Neuron (in vitro differentiated cells): ENCODE data around the gene C1orf159.
"Not testable (repeated sequence)": the region's sequence is repeated elsewhere in the genome, so short reads cannot be mapped to it uniquely, and the experiment has no call there.

Experiments used
- H2AFZ ChIP-seq: one replicate; pipeline ENCODE4 v1.6.1; 2013; ENCODE audit warnings: low read depth, mild to moderate bottlenecking, inconsistent platforms, low read length, moderate library complexity
- H3K27me3 ChIP-seq: one replicate; pipeline ENCODE4 v1.6.1; 2013; ENCODE audit warnings: low read length; ENCODE audit not compliant: insufficient read depth
- H3K36me3 ChIP-seq: one replicate; pipeline ENCODE4 v1.6.1; 2013; ENCODE audit warnings: low read length; ENCODE audit not compliant: insufficient read depth
- H3K4me1 ChIP-seq: one replicate; pipeline ENCODE4 v1.6.1; 2013; ENCODE audit warnings: low read length; ENCODE audit not compliant: insufficient read depth
- H3K4me3 ChIP-seq: 2 replicates; pipeline ENCODE4 v1.5.1; 2013; ENCODE audit warnings: mild to moderate bottlenecking, low read length, moderate library complexity
- H3K9me3 ChIP-seq: one replicate; pipeline ENCODE4 v1.6.1; 2013; ENCODE audit warnings: low read length

C1orf159 gene

GRCh38 chr1:1157033-1157365 is 41.1 kb upstream of the C1orf159 start:
- Histone ChIP-seq H2AFZ (no peak overlapping the region), H3K36me3 (no peaks in the 10 kb centered on the region), H3K27me3 (no peaks in the 10 kb centered on the region), H3K9me3 (peaks cover 6% of the 10 kb centered on the region), H3K4me1 (no peaks in the 10 kb centered on the region), H3K4me3 (no peak overlapping the region)

- Histone ChIP-seq H2AFZ (no peak overlapping the region), H3K36me3 (no peaks in the 10 kb centered on the region), H3K4me3 (no peak overlapping the region), H3K9me3 (peaks cover 6% of the 10 kb centered on the region), H3K4me1 (no peaks in the 10 kb centered on the region), H3K27me3 (no peaks in the 10 kb centered on the region)
Observed at GRCh38 chr1:1156140-1157032, 40.5 kb upstream of the C1orf159 start.

GRCh38 chr1:1155258-1155657 is 39.4 kb upstream of the C1orf159 start:
- H3K4me1 ChIP-seq, result no peaks in the 10 kb centered on the region
- H3K36me3 ChIP-seq, result no peaks in the 10 kb centered on the region

GRCh38 chr1:1153874-1154273 is 38.0 kb upstream of the C1orf159 start:
- no peak overlapping the region for H2AFZ ChIP-seq
- H3K9me3 ChIP-seq, result peaks cover 6% of the 10 kb centered on the region
- no peaks in the 10 kb centered on the region for H3K4me1 ChIP-seq
- H3K4me3 ChIP-seq, result no peak overlapping the region
- no peaks in the 10 kb centered on the region for H3K36me3 ChIP-seq
- H3K27me3 ChIP-seq, result no peaks in the 10 kb centered on the region

More at GRCh38 chr1:1155258-1155657, 39.4 kb upstream of the C1orf159 start:
- no peak overlapping the region for H2AFZ ChIP-seq
- H3K27me3 ChIP-seq, result no peaks in the 10 kb centered on the region
- H3K9me3 ChIP-seq, result peaks cover 6% of the 10 kb centered on the region
- no peak overlapping the region for H3K4me3 ChIP-seq

- not testable (repeated sequence) for H3K36me3 ChIP-seq, H2AFZ ChIP-seq, H3K27me3 ChIP-seq, H3K9me3 ChIP-seq, H3K4me1 ChIP-seq, H3K4me3 ChIP-seq
Observed at GRCh38 chr1:1153215-1153614, 37.3 kb upstream of the C1orf159 start.

- not testable (repeated sequence) for H3K9me3 ChIP-seq, H3K27me3 ChIP-seq, H3K36me3 ChIP-seq, H3K4me3 ChIP-seq, H2AFZ ChIP-seq, H3K4me1 ChIP-seq
Observed at GRCh38 chr1:1152431-1152830, 36.5 kb upstream of the C1orf159 start.

GRCh38 chr1:1151306-1151705 is 35.4 kb upstream of the C1orf159 start:
- Histone ChIP-seq H2AFZ (no peak overlapping the region), H3K4me3 (no peak overlapping the region), H3K4me1 (no peaks in the 10 kb centered on the region), H3K27me3 (no peaks in the 10 kb centered on the region), H3K9me3 (peaks cover 10% of the 10 kb centered on the region), H3K36me3 (no peaks in the 10 kb centered on the region)

GRCh38 chr1:1150100-1150499 is 34.2 kb upstream of the C1orf159 start:
- H3K27me3 ChIP-seq, result no peaks in the 10 kb centered on the region
- no peaks in the 10 kb centered on the region for H3K4me1 ChIP-seq
- H3K4me3 ChIP-seq, result no peak overlapping the region
- peaks cover 8% of the 10 kb centered on the region for H3K9me3 ChIP-seq
- no peaks in the 10 kb centered on the region for H3K36me3 ChIP-seq
- H2AFZ ChIP-seq, result no peak overlapping the region

- H3K36me3 ChIP-seq, result no peaks in the 10 kb centered on the region
- H3K9me3 ChIP-seq, result peaks cover 8% of the 10 kb centered on the region
- H3K27me3 ChIP-seq, result no peaks in the 10 kb centered on the region
- H3K4me3 ChIP-seq, result no peak overlapping the region
- no peak overlapping the region for H2AFZ ChIP-seq
- H3K4me1 ChIP-seq, result no peaks in the 10 kb centered on the region
Observed at GRCh38 chr1:1149416-1149815, 33.5 kb upstream of the C1orf159 start.

- Histone ChIP-seq H3K4me3 (no peak overlapping the region), H2AFZ (no peak overlapping the region)
Observed at GRCh38 chr1:1148569-1148968, 32.7 kb upstream of the C1orf159 start.

GRCh38 chr1:1148061-1148460 is 32.2 kb upstream of the C1orf159 start:
- H3K9me3 ChIP-seq, result peaks cover 6% of the 10 kb centered on the region
- peaks cover 4% of the 10 kb centered on the region for H3K27me3 ChIP-seq
- H2AFZ ChIP-seq, result no peak overlapping the region
- H3K4me3 ChIP-seq, result no peak overlapping the region
- peaks cover 4% of the 10 kb centered on the region for H3K4me1 ChIP-seq
- H3K36me3 ChIP-seq, result no peaks in the 10 kb centered on the region

More at GRCh38 chr1:1148569-1148968, 32.7 kb upstream of the C1orf159 start:
- Histone ChIP-seq H3K27me3 (no peaks in the 10 kb centered on the region), H3K36me3 (no peaks in the 10 kb centered on the region), H3K9me3 (peaks cover 6% of the 10 kb centered on the region), H3K4me1 (peaks cover 4% of the 10 kb centered on the region)

GRCh38 chr1:1146596-1146995 is 30.7 kb upstream of the C1orf159 start:
- H2AFZ ChIP-seq, result no peak overlapping the region
- peaks cover 4% of the 10 kb centered on the region for H3K4me1 ChIP-seq
- peaks cover 9% of the 10 kb centered on the region for H3K27me3 ChIP-seq
- no peaks in the 10 kb centered on the region for H3K36me3 ChIP-seq
- no peak overlapping the region for H3K4me3 ChIP-seq
- H3K9me3 ChIP-seq, result peaks cover 4% of the 10 kb centered on the region

- Histone ChIP-seq H3K27me3 (peaks cover 9% of the 10 kb centered on the region), H3K4me1 (peaks cover 4% of the 10 kb centered on the region), H3K36me3 (no peaks in the 10 kb centered on the region), H3K4me3 (no peak overlapping the region), H3K9me3 (peaks cover 4% of the 10 kb centered on the region), H2AFZ (no peak overlapping the region)
Observed at GRCh38 chr1:1146026-1146425, 30.1 kb upstream of the C1orf159 start.

GRCh38 chr1:1145547-1145914 is 29.6 kb upstream of the C1orf159 start:
- Histone ChIP-seq H3K36me3 (no peaks in the 10 kb centered on the region), H3K9me3 (peaks cover 4% of the 10 kb centered on the region), H3K4me3 (no peak overlapping the region), H2AFZ (no peak overlapping the region), H3K27me3 (peaks cover 9% of the 10 kb centered on the region), H3K4me1 (peaks cover 4% of the 10 kb centered on the region)
